ENCODE data around the gene PLXNA4.

Gene PLXNA4

GRCh38 chr7:132296820-132297219, 279.4 kb downstream of the PLXNA4 start:
- H3K36me3 ChIP-seq = no peaks in the 10 kb centered on the region; the same call in 1 of the 2 replicates
- no peak for DNase-seq

GRCh38 chr7:132295175-132295574, 281.1 kb downstream of the PLXNA4 start:
- H3K9me3 ChIP-seq = no peaks in the 10 kb centered on the region
- DNase-seq = no peak
- no peaks in the 10 kb centered on the region for H3K27me3 ChIP-seq
- peaks cover 47% of the 10 kb centered on the region for H3K4me1 ChIP-seq
- H3K4me3 ChIP-seq (ENCODE audit: low read depth, low read length) = no peak overlapping the region
- TF ChIP-seq CTCF (IDR thresholded peaks at IDR 0.05; ENCODE audit: low read depth, low read length) = no peak
- H3K36me3 ChIP-seq = no peaks in the 10 kb centered on the region; the same call in 1 of the 2 replicates

More at GRCh38 chr7:132296820-132297219, 279.4 kb downstream of the PLXNA4 start:
- Histone ChIP-seq H3K4me3 (ENCODE audit: low read depth, low read length) (no peak overlapping the region), H3K27me3 (no peaks in the 10 kb centered on the region), H3K4me1 (peaks cover 50% of the 10 kb centered on the region), H3K9me3 (no peaks in the 10 kb centered on the region)
- TF ChIP-seq CTCF (IDR thresholded peaks at IDR 0.05; ENCODE audit: low read depth, low read length) = no peak

- no peaks in the 10 kb centered on the region for H3K27me3 ChIP-seq
- TF ChIP-seq CTCF (IDR thresholded peaks at IDR 0.05; ENCODE audit: low read depth, low read length) = no peak
- peaks cover 34% of the 10 kb centered on the region for H3K4me1 ChIP-seq
- no peaks in the 10 kb centered on the region for H3K9me3 ChIP-seq
- no peak overlapping the region for H3K4me3 ChIP-seq (ENCODE audit: low read depth, low read length)
- H3K36me3 ChIP-seq = no peaks in the 10 kb centered on the region; the same call in 1 of the 2 replicates
- DNase-seq = peak; percentile 73
Measured at GRCh38 chr7:132292803-132293202, 283.5 kb downstream of the PLXNA4 start.

GRCh38 chr7:132291481-132291880, 284.8 kb downstream of the PLXNA4 start:
- no peaks in the 10 kb centered on the region; the same call in 1 of the 2 replicates for H3K36me3 ChIP-seq
- peaks cover 34% of the 10 kb centered on the region for H3K4me1 ChIP-seq
- DNase-seq = no peak
- TF ChIP-seq CTCF (IDR thresholded peaks at IDR 0.05; ENCODE audit: low read depth, low read length) = no peak
- no peaks in the 10 kb centered on the region for H3K27me3 ChIP-seq
- H3K9me3 ChIP-seq = no peaks in the 10 kb centered on the region
- H3K4me3 ChIP-seq (ENCODE audit: low read depth, low read length) = no peak overlapping the region

GRCh38 chr7:132290021-132290420, 286.2 kb downstream of the PLXNA4 start:
- TF ChIP-seq CTCF (IDR thresholded peaks at IDR 0.05; ENCODE audit: low read depth, low read length) = no peak
- H3K4me3 ChIP-seq (ENCODE audit: low read depth, low read length) = no peak overlapping the region
- no peaks in the 10 kb centered on the region for H3K27me3 ChIP-seq
- no peaks in the 10 kb centered on the region; the same call in 1 of the 2 replicates for H3K36me3 ChIP-seq
- H3K9me3 ChIP-seq = no peaks in the 10 kb centered on the region
- DNase-seq = peak; percentile 71
- H3K4me1 ChIP-seq = peaks cover 34% of the 10 kb centered on the region

GRCh38 chr7:132286836-132287235, 289.4 kb downstream of the PLXNA4 start:
- TF ChIP-seq CTCF (IDR thresholded peaks at IDR 0.05; ENCODE audit: low read depth, low read length) = no peak
- no peak for DNase-seq
- H3K9me3 ChIP-seq = no peaks in the 10 kb centered on the region
- H3K4me3 ChIP-seq (ENCODE audit: low read depth, low read length) = no peak overlapping the region
- H3K4me1 ChIP-seq = peaks cover 17% of the 10 kb centered on the region
- H3K36me3 ChIP-seq = no peaks in the 10 kb centered on the region
- H3K27me3 ChIP-seq = no peaks in the 10 kb centered on the region
